Osteoblast (primary cell): ENCODE results near the gene TNS3. TPM values are rescaled to one million over a fixed set of nuclear protein-coding genes. Genes with fewer than 3 reads are reported as not detected.

Experiments used
- DNase-seq: peaks from one replicate; pipeline ENCODE4 v3.0.0; 2011; ENCODE audit warnings: low spot score, mixed read lengths; ENCODE audit not compliant: insufficient read length; ENCODE audit errors: missing footprints
- H2AFZ ChIP-seq: 2 replicates; pipeline ENCODE4 v1.6.0; 2011; ENCODE audit warnings: mild to moderate bottlenecking, low read length
- H3K27ac ChIP-seq: 2 replicates; pipeline ENCODE4 v1.5.1; 2011; ENCODE audit warnings: mild to moderate bottlenecking, low read depth, low read length, moderate library complexity
- H3K27me3 ChIP-seq: 2 replicates; pipeline ENCODE4 v1.6.0; 2012; ENCODE audit warnings: mild to moderate bottlenecking, control low read depth, inconsistent platforms, low read length, moderate library complexity; ENCODE audit not compliant: insufficient read depth
- H3K36me3 ChIP-seq: 2 replicates; pipeline ENCODE4 v1.5.1; 2011; ENCODE audit warnings: mild to moderate bottlenecking, low read length, control low read depth, moderate library complexity; ENCODE audit not compliant: insufficient read depth
- H3K4me1 ChIP-seq: 2 replicates; pipeline ENCODE4 v1.5.1; 2011; ENCODE audit warnings: mild to moderate bottlenecking, low read length, control low read depth, moderate library complexity; ENCODE audit not compliant: insufficient read depth
- H3K4me2 ChIP-seq: 2 replicates; pipeline ENCODE4 v1.6.0; 2011; ENCODE audit warnings: mild to moderate bottlenecking, low read length; ENCODE audit not compliant: insufficient read depth
- H3K4me3 ChIP-seq: fragments of 200-600 bp; sonication (generic); 3 replicates; pipeline ENCODE4 v1.5.1; 2012; ENCODE audit warnings: mild to moderate bottlenecking, low read length, inconsistent platforms; ENCODE audit not compliant: insufficient read depth
- H3K79me2 ChIP-seq: 2 replicates; pipeline ENCODE4 v1.6.0; 2012; ENCODE audit warnings: mild to moderate bottlenecking, low read length, control low read depth, inconsistent platforms; ENCODE audit not compliant: insufficient read depth
- H3K9me3 ChIP-seq: 2 replicates; pipeline ENCODE4 v1.5.1; 2011; ENCODE audit warnings: low read depth, low read length, control low read depth
- H4K20me1 ChIP-seq: 2 replicates; pipeline ENCODE4 v1.6.0; 2012; ENCODE audit warnings: mild to moderate bottlenecking, low read length, control low read depth; ENCODE audit not compliant: insufficient read depth
- CTCF ChIP-seq: IDR thresholded peaks from 2 replicates; pipeline ENCODE4 v1.5.1; 2011; ENCODE audit warnings: mild to moderate bottlenecking, low read depth, low read length, moderate library complexity; ENCODE audit errors: extremely low read depth
- total RNA-seq: library from RNA; depleted of rRNA; stranded (reverse); fragments of >200 nt; gene quantifications from 2 replicates; pipeline ENCODE4 v1.2.3, GENCODE V29; 2012

Gene TNS3
- total RNA-seq, 1 donor = 67.3 TPM

- peaks cover 15% of the 10 kb centered on the region for H3K79me2 ChIP-seq
- peaks cover 4% of the 10 kb centered on the region for H3K36me3 ChIP-seq
- H3K4me1 ChIP-seq = no peaks in the 10 kb centered on the region
- H3K4me2 ChIP-seq = no peak overlapping the region
- H3K27me3 ChIP-seq = no peaks in the 10 kb centered on the region
- H3K4me3 ChIP-seq = no peak overlapping the region
- no peak for TF ChIP-seq CTCF
- H3K27ac ChIP-seq = no peak overlapping the region
- no peaks in the 10 kb centered on the region for H3K9me3 ChIP-seq
- peaks cover 90% of the 10 kb centered on the region for H4K20me1 ChIP-seq
- no peak for DNase-seq
- H2AFZ ChIP-seq = no peak overlapping the region
These were observed 230.4 kb downstream of the TNS3 start for GRCh38 chr7:47351233-47352154.

- Histone ChIP-seq H2AFZ (no peak overlapping the region), H3K79me2 (peaks cover 12% of the 10 kb centered on the region), H4K20me1 (peaks cover 90% of the 10 kb centered on the region)
These were observed 231.5 kb downstream of the TNS3 start for GRCh38 chr7:47350425-47350824.

GRCh38 chr7:47349401-47349800 is 232.5 kb downstream of the TNS3 start:
- Histone ChIP-seq H4K20me1 (peaks cover 86% of the 10 kb centered on the region), H3K36me3 (peaks cover 22% of the 10 kb centered on the region)
- no peak for TF ChIP-seq CTCF

More at GRCh38 chr7:47350425-47350824, 231.5 kb downstream of the TNS3 start:
- H3K4me1 ChIP-seq = no peaks in the 10 kb centered on the region
- H3K9me3 ChIP-seq = no peaks in the 10 kb centered on the region
- no peak for TF ChIP-seq CTCF
- H3K4me2 ChIP-seq = no peak overlapping the region
- H3K36me3 ChIP-seq = peaks cover 14% of the 10 kb centered on the region
- no peak overlapping the region for H3K4me3 ChIP-seq
- DNase-seq = no peak
- no peak overlapping the region for H3K27ac ChIP-seq
- H3K27me3 ChIP-seq = no peaks in the 10 kb centered on the region

GRCh38 chr7:47347816-47348385 is 234.0 kb downstream of the TNS3 start:
- DNase-seq = no peak
- Histone ChIP-seq H2AFZ (no peak overlapping the region), H4K20me1 (peaks cover 75% of the 10 kb centered on the region), H3K36me3 (peaks cover 31% of the 10 kb centered on the region), H3K79me2 (peaks cover 3% of the 10 kb centered on the region), H3K9me3 (no peaks in the 10 kb centered on the region), H3K27me3 (no peaks in the 10 kb centered on the region), H3K4me3 (no peak overlapping the region), H3K4me1 (no peaks in the 10 kb centered on the region), H3K4me2 (no peak overlapping the region), H3K27ac (no peak overlapping the region)
- no peak for TF ChIP-seq CTCF

More at GRCh38 chr7:47349401-47349800, 232.5 kb downstream of the TNS3 start:
- Histone ChIP-seq H2AFZ (no peak overlapping the region), H3K4me3 (no peak overlapping the region), H3K4me1 (no peaks in the 10 kb centered on the region), H3K27me3 (no peaks in the 10 kb centered on the region), H3K4me2 (no peak overlapping the region), H3K79me2 (peaks cover 9% of the 10 kb centered on the region), H3K9me3 (no peaks in the 10 kb centered on the region), H3K27ac (no peak overlapping the region)
- DNase-seq = no peak
